Mucosa of descending colon (tissue), 3 donors: ENCODE results near the gene TMEM255B. TPM values are rescaled to one million over a fixed set of nuclear protein-coding genes. Genes with fewer than 3 reads are reported as not detected.

Experiments
- ATAC-seq: fragments of 200-7000 bp; cut with Tn5 transposase; one replicate; pipeline ENCODE4 v1.9.1; 2020; ENCODE audit warnings: mild to moderate bottlenecking, moderate library complexity
- DNase-seq, 3 donors: peaks; one replicate each; pipeline ENCODE4 v3.0.0-alpha.2; 2020
- H3K36me3 ChIP-seq: fragments of 200-600 bp; one replicate; pipeline ENCODE4 v1.8.0; 2021; ENCODE audit warnings: low read depth, mild to moderate bottlenecking
- H3K4me1 ChIP-seq: fragments of 200-600 bp; one replicate; pipeline ENCODE4 v1.8.0; 2021; ENCODE audit warnings: low read depth, mild to moderate bottlenecking
- H3K4me3 ChIP-seq: fragments of 200-600 bp; one replicate; pipeline ENCODE4 v1.8.0; 2021; ENCODE audit warnings: mild to moderate bottlenecking
- H3K9me3 ChIP-seq: fragments of 200-600 bp; one replicate; pipeline ENCODE4 v1.8.0; 2021; ENCODE audit warnings: mild to moderate bottlenecking
- intact Hi-C, 2 donors: fragments of 100-400 bp; cut with DNase I in 1 of 2; cut with micrococcal nuclease in 1 of 2; formaldehyde crosslinking; loops; one replicate each; pipeline versions ENCODE4 v1.11.0 to v1.11.1; 2022; cut with DNase I, micrococcal nuclease
- total RNA-seq, 3 donors: library from RNA; stranded (reverse); fragmentation: NEBNext Ultra II Directional in 2 of 3; extraction: Animal tissue kit (Norgen Biotek cat#: 25700) in 2 of 3; gene quantifications; one replicate each; pipeline versions ENCODE4 v1.2.1 to v1.2.4, GENCODE V29; 2021 to 2023
- TF ChIP-seq, protein P1 (sequence below): fragments of 200-600 bp; IDR thresholded peaks from one replicate; pipeline ENCODE4 v1.8.0; 2022; ENCODE audit warnings: antibody characterized with exemption, mild to moderate bottlenecking
- donor health status: DM: no; HTN: no; CAD: no; lungs with moderate emphysema.
- donor health status: DM: no; HTN: no; CAD: no.
- donor health status: DM: no; HTN: yes; CAD: no.

TMEM255B gene
- total RNA-seq, 3 donors from 2014 or later: 2.9 to 6.6 (median 6.3) TPM

DNA sequence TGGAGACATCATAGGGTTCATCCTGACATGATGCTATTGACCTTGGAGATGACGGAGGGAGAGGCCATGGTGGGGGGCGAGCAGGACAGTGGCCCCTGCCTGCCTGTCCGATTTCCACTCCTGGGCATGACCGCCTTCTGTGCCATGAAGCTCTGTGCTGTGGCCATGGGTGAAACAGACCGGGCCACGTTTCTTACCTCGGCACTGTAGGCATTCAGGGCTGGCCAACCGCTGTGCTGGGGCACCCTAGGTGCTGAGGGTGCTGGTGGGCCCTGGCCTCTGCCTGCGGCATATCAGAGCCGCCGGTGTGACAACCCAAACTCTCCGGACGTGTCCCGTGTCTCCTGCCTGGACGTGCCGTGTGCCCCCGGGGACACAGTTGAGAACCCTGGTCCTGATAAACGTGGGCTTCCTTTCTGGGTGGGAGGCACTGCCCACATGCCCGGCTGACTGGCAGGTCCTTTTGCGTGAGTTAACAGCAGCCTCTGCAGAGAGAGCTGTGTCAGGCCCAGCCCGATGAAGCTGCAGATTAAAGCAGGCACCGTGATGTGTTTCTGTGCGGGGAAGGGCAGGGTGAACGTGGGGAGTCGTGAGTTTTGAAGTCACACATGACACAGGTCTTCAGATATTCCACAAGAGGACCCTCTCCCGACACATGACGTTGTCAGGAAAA, 46.5 kb downstream of the TMEM255B start:
- intact Hi-C loops: no loop called here
- Histone ChIP-seq H3K36me3 (no peaks in the 10 kb centered on the region), H3K4me3 (no peak overlapping the region), H3K9me3 (peaks cover 5% of the 10 kb centered on the region), H3K4me1 (no peaks in the 10 kb centered on the region)
- peak in 1 of 3 donors; percentile 9 for DNase-seq
- TF ChIP-seq, protein P1, sequence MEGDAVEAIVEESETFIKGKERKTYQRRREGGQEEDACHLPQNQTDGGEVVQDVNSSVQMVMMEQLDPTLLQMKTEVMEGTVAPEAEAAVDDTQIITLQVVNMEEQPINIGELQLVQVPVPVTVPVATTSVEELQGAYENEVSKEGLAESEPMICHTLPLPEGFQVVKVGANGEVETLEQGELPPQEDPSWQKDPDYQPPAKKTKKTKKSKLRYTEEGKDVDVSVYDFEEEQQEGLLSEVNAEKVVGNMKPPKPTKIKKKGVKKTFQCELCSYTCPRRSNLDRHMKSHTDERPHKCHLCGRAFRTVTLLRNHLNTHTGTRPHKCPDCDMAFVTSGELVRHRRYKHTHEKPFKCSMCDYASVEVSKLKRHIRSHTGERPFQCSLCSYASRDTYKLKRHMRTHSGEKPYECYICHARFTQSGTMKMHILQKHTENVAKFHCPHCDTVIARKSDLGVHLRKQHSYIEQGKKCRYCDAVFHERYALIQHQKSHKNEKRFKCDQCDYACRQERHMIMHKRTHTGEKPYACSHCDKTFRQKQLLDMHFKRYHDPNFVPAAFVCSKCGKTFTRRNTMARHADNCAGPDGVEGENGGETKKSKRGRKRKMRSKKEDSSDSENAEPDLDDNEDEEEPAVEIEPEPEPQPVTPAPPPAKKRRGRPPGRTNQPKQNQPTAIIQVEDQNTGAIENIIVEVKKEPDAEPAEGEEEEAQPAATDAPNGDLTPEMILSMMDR: no peak
- ATAC-seq: no peak

DNA sequence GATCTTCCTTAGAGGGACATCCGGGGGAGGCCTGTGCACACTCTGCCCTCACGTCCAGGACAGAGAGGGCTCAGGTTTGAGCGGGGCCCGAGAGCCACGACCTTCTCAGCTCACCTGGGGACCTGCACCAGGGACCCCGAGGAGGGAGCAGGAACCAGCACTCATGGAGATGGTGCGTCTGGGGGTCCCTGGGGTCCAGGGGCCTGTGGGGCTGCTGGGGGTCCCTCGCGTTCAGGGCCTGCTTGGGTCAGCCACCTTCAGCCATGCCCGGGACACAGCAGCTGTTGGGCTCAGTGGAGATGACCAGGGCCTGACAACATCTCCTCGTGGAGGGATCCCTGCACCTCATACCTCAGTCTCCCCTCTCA, 47.1 kb downstream of the TMEM255B start:
- no peaks in the 10 kb centered on the region for H3K36me3 ChIP-seq
- TF ChIP-seq, protein P1: no peak
- no peaks in the 10 kb centered on the region for H3K4me1 ChIP-seq
- DNase-seq (peak in 1 of 3 donors; percentile 40), ATAC-seq (no peak)
- H3K4me3 ChIP-seq: no peak overlapping the region
- peaks cover 5% of the 10 kb centered on the region for H3K9me3 ChIP-seq
- intact Hi-C loops: no loop called here

DNA sequence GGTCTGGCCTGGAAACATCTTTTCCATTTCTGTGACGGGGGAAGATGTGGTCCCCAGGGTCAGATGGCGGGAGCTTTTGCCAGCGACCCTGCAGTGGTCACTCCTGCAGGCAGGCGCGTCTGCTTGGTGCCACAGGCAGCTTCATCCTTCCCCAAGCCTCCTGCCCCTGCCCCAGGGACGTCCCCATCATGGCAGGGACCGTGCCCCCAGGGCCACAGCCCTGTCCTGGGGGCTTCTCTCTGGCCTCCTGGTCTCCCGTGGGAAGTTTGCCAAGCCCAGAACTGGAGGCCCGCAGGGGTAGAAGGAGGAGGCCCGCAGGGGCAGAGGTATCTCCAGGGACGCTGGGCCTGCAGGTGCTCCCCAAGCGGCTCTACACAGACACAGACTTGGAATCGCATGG, 47.5 kb downstream of the TMEM255B start:
- intact Hi-C loops: no loop called here
- no peak for ATAC-seq
- TF ChIP-seq, protein P1: no peak

DNA sequence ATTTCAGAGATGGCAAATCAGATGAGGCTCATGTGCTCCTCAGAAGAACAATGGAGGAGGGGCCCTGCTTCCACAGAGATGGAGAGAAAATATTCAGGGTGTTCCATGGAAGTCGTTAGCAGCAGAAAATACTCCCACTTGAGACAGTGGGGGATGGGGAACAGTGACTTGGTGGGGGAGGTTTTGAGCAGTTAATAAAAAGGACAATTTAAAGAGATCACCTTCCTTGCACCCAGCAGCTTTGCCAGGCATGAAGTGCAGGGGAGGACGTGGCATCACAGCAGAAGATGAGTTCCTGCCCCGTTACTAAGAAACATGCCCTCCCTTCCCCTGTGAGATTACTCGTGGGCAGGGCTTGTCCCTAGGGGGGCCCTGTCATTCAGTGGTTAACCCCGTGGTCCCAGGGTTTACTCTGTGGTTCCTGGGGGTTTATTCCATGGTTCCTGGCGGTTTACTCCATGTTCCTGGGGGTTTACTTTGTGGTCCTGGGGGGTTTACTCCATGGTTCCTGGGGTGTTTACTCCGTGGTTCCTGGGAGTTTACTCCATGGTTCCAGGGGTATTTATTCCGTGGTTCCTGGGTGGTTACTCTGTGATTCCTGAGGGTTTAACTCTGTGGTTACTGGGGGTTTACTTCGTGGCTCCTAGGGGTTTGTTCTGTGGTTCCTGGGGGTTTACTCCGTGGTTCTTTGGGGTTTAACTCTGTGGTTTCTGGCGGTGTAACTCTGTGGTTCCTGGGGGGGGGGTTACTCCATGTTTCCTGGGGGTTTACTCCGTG, 49.2 kb downstream of the TMEM255B start:
- TF ChIP-seq, protein P1: no peak
- H3K9me3 ChIP-seq: peaks cover 5% of the 10 kb centered on the region
- intact Hi-C loops: no loop called here
- no peak overlapping the region for H3K4me3 ChIP-seq
- no peak for ATAC-seq
- no peak for DNase-seq
- no peaks in the 10 kb centered on the region for H3K4me1 ChIP-seq
- H3K36me3 ChIP-seq: no peaks in the 10 kb centered on the region

More for the DNA sequence above, 47.5 kb downstream of the TMEM255B start:
- DNase-seq: no peak
- no peaks in the 10 kb centered on the region for H3K36me3 ChIP-seq
- no peak overlapping the region for H3K4me3 ChIP-seq
- H3K9me3 ChIP-seq: peaks cover 5% of the 10 kb centered on the region
- no peaks in the 10 kb centered on the region for H3K4me1 ChIP-seq

DNA sequence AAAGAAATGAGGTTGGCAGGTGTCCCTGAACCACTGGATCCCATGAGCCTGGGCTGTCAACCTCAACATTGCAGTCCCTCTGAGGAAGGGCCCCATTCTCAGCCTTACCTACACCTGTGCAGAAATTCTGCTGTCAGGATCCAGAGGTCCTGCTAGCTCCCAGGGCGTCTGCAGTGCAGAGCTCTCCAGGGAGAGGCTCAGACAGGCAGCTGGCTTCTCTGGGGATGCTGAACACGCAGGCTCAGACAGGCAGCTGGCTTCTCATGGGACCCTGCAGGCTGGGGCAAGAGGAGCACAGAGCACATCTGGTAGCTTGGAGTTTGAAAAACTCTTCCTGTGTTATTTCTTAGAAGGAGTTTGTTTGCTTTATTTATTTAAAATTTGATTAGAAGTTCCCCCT, 50.9 kb downstream of the TMEM255B start:
- TF ChIP-seq, protein P1: no peak
- ATAC-seq (no peak), DNase-seq (no peak)
- H3K4me3 ChIP-seq: no peak overlapping the region
- H3K36me3 ChIP-seq: no peaks in the 10 kb centered on the region
- H3K9me3 ChIP-seq: peaks cover 5% of the 10 kb centered on the region
- no peaks in the 10 kb centered on the region for H3K4me1 ChIP-seq
- intact Hi-C loops: loop anchor here in 1 of 2 donors (10.0 kb wide), 1 partner anchor 125 kb away; no protein-coding TSS in a partner anchor
